DOHH2 (cell line): ENCODE results near the gene PTP4A2.

ENCODE experiments used
- H3F3A ChIP-seq: fragments of 200-600 bp; sonication (generic), shearing (Covaris generic); 2 replicates; pipeline ENCODE4 v1.6.0; 2016; ENCODE audit warnings: antibody characterized with exemption, mild to moderate bottlenecking; ENCODE audit not compliant: control insufficient read depth, insufficient read depth
- H3K27ac ChIP-seq: fragments of 200-600 bp; sonication (generic); 2 replicates; pipeline ENCODE4 v1.5.1; 2014; ENCODE audit warnings: low read depth, mild to moderate bottlenecking, low read length, moderate library complexity
- H3K27me3 ChIP-seq: fragments of 200-600 bp; sonication (generic); 2 replicates; pipeline ENCODE4 v1.6.1; 2014; ENCODE audit warnings: mild to moderate bottlenecking, low read length, mixed read lengths; ENCODE audit not compliant: control insufficient read depth
- H3K36me3 ChIP-seq: fragments of 200-600 bp; sonication (generic); 2 replicates; pipeline ENCODE4 v1.6.1; 2014; ENCODE audit warnings: mild to moderate bottlenecking, low read length, moderate library complexity, mixed read lengths; ENCODE audit not compliant: control insufficient read depth
- H3K4me1 ChIP-seq: fragments of 200-600 bp; sonication (generic); 2 replicates; pipeline ENCODE4 v1.6.1; 2014; ENCODE audit warnings: mild to moderate bottlenecking, low read length, mixed read lengths; ENCODE audit not compliant: control insufficient read depth
- H3K4me2 ChIP-seq: fragments of 200-600 bp; sonication (generic); 2 replicates; pipeline ENCODE4 v1.6.0; 2014; ENCODE audit warnings: mild to moderate bottlenecking, low read length, moderate library complexity
- H3K4me3 ChIP-seq: fragments of 200-600 bp; sonication (generic); 2 replicates; pipeline ENCODE4 v1.5.1; 2014; ENCODE audit warnings: mild to moderate bottlenecking, low read length, mixed read lengths
- H3K79me2 ChIP-seq: fragments of 200-600 bp; sonication (generic); 2 replicates; pipeline ENCODE4 v1.6.1; 2014; ENCODE audit warnings: mild to moderate bottlenecking, low read length, mixed read lengths; ENCODE audit not compliant: control insufficient read depth
- H3K9me2 ChIP-seq: fragments of 200-600 bp; sonication (generic); replicated peaks from 2 replicates; pipeline ENCODE4 v1.6.1; 2014; ENCODE audit warnings: mild to moderate bottlenecking, low read length, mixed read lengths; ENCODE audit not compliant: control insufficient read depth
- H3K9me3 ChIP-seq: fragments of 200-600 bp; sonication (generic); 2 replicates; pipeline ENCODE4 v1.6.1; 2014; ENCODE audit warnings: antibody characterized with exemption, low read length, mixed read lengths; ENCODE audit not compliant: control insufficient read depth, insufficient read depth
- H4K20me1 ChIP-seq: fragments of 200-600 bp; sonication (generic); 2 replicates; pipeline ENCODE4 v1.6.0; 2014; ENCODE audit warnings: low read depth, mild to moderate bottlenecking, antibody characterized with exemption, low read length, moderate library complexity; ENCODE audit not compliant: control insufficient read depth, insufficient read depth
- EZH2phosphoT487 ChIP-seq: fragments of 200-600 bp; sonication (generic); IDR thresholded peaks from 2 replicates; pipeline ENCODE4 v1.6.1; 2017; ENCODE audit warnings: borderline replicate concordance, mild to moderate bottlenecking, antibody characterized with exemption, low read length, moderate library complexity, mixed read lengths
- TF ChIP-seq, protein P1 (sequence below): fragments of 200-600 bp; sonication (generic); IDR thresholded peaks from one replicate; pipeline ENCODE4 v1.5.1; 2014; ENCODE audit warnings: antibody characterized with exemption, mild to moderate bottlenecking, low read depth, low read length; ENCODE audit not compliant: poor library complexity, severe bottlenecking

Gene PTP4A2

DNA sequence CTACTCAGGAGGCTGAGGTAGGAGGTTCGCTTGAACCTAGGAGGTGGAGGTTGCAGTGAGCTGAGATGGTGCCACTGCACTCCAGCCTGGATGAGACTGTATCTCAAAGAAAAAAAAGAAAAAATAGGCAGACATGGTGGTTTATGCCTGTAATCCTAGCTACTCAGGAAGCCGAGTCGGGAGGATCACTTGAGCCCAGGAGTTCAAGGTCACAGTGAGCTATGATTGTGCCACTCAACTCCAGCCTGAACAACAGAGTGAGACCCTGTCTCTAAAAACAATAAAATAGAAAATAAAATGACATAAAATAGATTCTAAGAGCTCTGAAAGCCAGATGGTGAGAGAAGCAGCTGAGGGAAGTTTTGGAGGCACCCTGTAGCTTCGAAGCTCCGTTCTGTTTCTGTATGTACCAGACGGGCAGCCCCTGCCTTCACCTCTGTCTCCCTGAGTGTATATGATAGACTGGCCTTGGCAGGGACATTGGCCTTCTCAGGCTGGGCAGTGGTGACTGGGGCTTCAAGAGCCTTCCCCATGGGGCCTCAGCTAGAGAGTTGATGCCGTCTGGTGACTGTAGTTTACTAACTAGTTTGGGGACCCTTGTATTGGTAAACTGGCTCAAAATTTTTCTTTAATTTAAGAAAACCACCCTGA is 68.0 kb downstream of the PTP4A2 start:
- H3F3A ChIP-seq = no peaks in the 10 kb centered on the region
- H3K9me2 ChIP-seq = no peaks in the 10 kb centered on the region
- no peaks in the 10 kb centered on the region for H4K20me1 ChIP-seq
- H3K9me3 ChIP-seq = no peaks in the 10 kb centered on the region
- peaks cover 13% of the 10 kb centered on the region for H3K4me1 ChIP-seq
- no peaks in the 10 kb centered on the region for H3K79me2 ChIP-seq
- H3K4me2 ChIP-seq = no peak overlapping the region
- no peak overlapping the region for H3K4me3 ChIP-seq
- TF ChIP-seq, protein P1, sequence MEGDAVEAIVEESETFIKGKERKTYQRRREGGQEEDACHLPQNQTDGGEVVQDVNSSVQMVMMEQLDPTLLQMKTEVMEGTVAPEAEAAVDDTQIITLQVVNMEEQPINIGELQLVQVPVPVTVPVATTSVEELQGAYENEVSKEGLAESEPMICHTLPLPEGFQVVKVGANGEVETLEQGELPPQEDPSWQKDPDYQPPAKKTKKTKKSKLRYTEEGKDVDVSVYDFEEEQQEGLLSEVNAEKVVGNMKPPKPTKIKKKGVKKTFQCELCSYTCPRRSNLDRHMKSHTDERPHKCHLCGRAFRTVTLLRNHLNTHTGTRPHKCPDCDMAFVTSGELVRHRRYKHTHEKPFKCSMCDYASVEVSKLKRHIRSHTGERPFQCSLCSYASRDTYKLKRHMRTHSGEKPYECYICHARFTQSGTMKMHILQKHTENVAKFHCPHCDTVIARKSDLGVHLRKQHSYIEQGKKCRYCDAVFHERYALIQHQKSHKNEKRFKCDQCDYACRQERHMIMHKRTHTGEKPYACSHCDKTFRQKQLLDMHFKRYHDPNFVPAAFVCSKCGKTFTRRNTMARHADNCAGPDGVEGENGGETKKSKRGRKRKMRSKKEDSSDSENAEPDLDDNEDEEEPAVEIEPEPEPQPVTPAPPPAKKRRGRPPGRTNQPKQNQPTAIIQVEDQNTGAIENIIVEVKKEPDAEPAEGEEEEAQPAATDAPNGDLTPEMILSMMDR = no peak
- TF ChIP-seq EZH2phosphoT487 = no peak
- no peaks in the 10 kb centered on the region for H3K36me3 ChIP-seq
- no peaks in the 10 kb centered on the region for H3K27me3 ChIP-seq
- H3K27ac ChIP-seq = no peak overlapping the region

DNA sequence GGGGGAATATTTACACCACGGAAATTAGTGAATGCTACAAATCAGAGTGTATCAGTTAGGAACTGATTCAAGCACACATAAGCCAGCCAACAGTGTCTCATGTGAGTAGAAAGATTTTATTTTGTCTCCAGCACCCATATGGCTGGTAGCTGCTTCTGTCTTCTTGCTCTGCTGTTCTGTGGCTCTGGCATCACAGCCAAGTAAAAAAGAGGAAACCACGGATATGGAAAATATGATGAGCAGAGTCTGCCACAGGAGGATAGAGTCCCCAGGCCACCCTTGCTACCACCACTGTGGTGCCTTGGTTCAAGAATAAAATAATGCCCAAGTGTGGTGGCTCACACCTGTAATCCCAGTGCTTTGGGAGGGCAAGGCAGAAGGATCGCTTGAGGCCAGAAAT is 68.7 kb downstream of the PTP4A2 start:
- no peaks in the 10 kb centered on the region for H3K36me3 ChIP-seq

DNA sequence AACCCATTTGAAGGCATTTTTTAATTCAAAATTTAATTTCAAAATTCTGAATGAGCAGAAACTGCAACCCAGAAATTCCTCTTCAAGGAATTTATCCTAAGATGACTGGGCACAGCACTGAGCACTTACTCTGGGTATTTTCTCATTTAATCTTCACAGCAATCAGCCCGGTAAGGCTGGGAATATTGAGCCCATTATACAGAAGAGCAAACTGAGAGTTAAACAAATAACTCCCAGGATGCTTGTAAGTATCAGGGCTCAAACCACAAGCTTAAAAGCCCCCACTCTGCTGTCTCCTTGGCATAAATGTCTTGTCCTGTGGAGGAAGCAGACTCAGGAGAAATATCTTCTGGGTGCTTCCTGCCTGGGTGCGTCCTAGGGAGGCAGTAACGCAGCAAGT is 69.3 kb downstream of the PTP4A2 start:
- Histone ChIP-seq H3F3A (no peaks in the 10 kb centered on the region), H3K79me2 (no peaks in the 10 kb centered on the region), H3K4me2 (no peak overlapping the region), H3K4me1 (peaks cover 13% of the 10 kb centered on the region), H3K4me3 (no peak overlapping the region), H3K36me3 (no peaks in the 10 kb centered on the region), H3K27me3 (no peaks in the 10 kb centered on the region), H4K20me1 (no peaks in the 10 kb centered on the region), H3K27ac (no peak overlapping the region), H3K9me2 (no peaks in the 10 kb centered on the region), H3K9me3 (no peaks in the 10 kb centered on the region)
- TF ChIP-seq EZH2phosphoT487 = no peak
- TF ChIP-seq, protein P1 = no peak

More for the DNA sequence above, 68.7 kb downstream of the PTP4A2 start:
- H3K27me3 ChIP-seq = no peaks in the 10 kb centered on the region
- no peaks in the 10 kb centered on the region for H3F3A ChIP-seq
- no peaks in the 10 kb centered on the region for H3K79me2 ChIP-seq
- H3K27ac ChIP-seq = no peak overlapping the region
- no peaks in the 10 kb centered on the region for H4K20me1 ChIP-seq
- no peak overlapping the region for H3K4me3 ChIP-seq
- no peak overlapping the region for H3K4me2 ChIP-seq
- TF ChIP-seq EZH2phosphoT487 = no peak
- TF ChIP-seq, protein P1 = no peak
- H3K9me3 ChIP-seq = no peaks in the 10 kb centered on the region
- H3K4me1 ChIP-seq = peaks cover 13% of the 10 kb centered on the region
- H3K9me2 ChIP-seq = no peaks in the 10 kb centered on the region
